ENCODE measurements around the gene CORIN.

CORIN gene

DNA sequence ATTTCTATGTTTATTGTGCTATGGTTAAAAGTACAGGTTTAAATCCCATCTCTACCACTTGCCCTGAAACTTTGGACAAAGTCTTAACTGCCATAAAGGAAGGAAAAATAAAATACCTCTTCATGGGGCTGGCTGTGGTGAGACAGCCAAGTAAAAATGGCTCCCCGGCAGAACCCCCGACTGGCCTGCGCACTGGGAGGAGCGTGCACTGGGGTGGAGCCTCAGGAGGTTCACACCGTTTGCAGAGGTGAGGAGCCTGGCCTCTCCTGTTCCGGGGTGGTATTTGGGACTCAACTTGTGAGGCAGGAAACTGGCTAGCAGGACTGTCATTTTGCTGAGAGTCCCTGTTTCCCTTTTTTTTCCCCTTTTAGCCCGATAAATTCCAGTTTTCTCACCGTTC is 47.8 kb downstream of the CORIN start:
- no peak for ATAC-seq
- TF ChIP-seq TCF4 (CRISPR knock-in tag; IDR thresholded peaks at IDR 0.05; ENCODE audit: borderline replicate concordance) (no peak), ISL1 (CRISPR knock-in tag; IDR thresholded peaks at IDR 0.05) (no peak), SNAI2 (CRISPR knock-in tag; IDR thresholded peaks at IDR 0.05) (no peak), TSHZ2 (CRISPR knock-in tag; IDR thresholded peaks at IDR 0.05) (no peak), PPARA (CRISPR knock-in tag; IDR thresholded peaks at IDR 0.05; ENCODE audit: borderline replicate concordance) (no peak), OSR1 (CRISPR knock-in tag; IDR thresholded peaks at IDR 0.05) (no peak), CSDC2 (CRISPR knock-in tag; IDR thresholded peaks at IDR 0.05) (no peak), RARB (CRISPR knock-in tag; IDR thresholded peaks at IDR 0.05) (no peak), ZFP3 (CRISPR knock-in tag; IDR thresholded peaks at IDR 0.05) (no peak), ARNTL (CRISPR knock-in tag; IDR thresholded peaks at IDR 0.05; ENCODE audit: borderline replicate concordance, low read depth) (no peak)
- TF ChIP-seq, protein P1, sequence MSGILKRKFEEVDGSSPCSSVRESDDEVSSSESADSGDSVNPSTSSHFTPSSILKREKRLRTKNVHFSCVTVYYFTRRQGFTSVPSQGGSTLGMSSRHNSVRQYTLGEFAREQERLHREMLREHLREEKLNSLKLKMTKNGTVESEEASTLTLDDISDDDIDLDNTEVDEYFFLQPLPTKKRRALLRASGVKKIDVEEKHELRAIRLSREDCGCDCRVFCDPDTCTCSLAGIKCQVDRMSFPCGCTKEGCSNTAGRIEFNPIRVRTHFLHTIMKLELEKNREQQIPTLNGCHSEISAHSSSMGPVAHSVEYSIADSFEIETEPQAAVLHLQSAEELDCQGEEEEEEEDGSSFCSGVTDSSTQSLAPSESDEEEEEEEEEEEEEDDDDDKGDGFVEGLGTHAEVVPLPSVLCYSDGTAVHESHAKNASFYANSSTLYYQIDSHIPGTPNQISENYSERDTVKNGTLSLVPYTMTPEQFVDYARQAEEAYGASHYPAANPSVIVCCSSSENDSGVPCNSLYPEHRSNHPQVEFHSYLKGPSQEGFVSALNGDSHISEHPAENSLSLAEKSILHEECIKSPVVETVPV (CRISPR knock-in tag; IDR thresholded peaks at IDR 0.05), result no peak
- TF ChIP-seq, protein P2, sequence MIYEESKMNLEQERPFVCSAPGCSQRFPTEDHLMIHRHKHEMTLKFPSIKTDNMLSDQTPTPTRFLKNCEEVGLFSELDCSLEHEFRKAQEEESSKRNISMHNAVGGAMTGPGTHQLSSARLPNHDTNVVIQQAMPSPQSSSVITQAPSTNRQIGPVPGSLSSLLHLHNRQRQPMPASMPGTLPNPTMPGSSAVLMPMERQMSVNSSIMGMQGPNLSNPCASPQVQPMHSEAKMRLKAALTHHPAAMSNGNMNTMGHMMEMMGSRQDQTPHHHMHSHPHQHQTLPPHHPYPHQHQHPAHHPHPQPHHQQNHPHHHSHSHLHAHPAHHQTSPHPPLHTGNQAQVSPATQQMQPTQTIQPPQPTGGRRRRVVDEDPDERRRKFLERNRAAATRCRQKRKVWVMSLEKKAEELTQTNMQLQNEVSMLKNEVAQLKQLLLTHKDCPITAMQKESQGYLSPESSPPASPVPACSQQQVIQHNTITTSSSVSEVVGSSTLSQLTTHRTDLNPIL (CRISPR knock-in tag; IDR thresholded peaks at IDR 0.05; ENCODE audit: low read depth), result no peak

GRCh38 chr4:47788126-47788525 is 49.7 kb downstream of the CORIN start:
- TF ChIP-seq BACH2 (CRISPR knock-in tag; IDR thresholded peaks at IDR 0.05; ENCODE audit: borderline replicate concordance), result no peak
- no peak for TF ChIP-seq ARNTL (CRISPR knock-in tag; IDR thresholded peaks at IDR 0.05; ENCODE audit: borderline replicate concordance, low read depth)
- no peak for TF ChIP-seq ZNF565 (CRISPR knock-in tag; conservative IDR thresholded peaks at IDR 0.05; ENCODE audit: low read depth)
- TF ChIP-seq POU6F1 (CRISPR knock-in tag; IDR thresholded peaks at IDR 0.05; ENCODE audit: borderline replicate concordance, low read depth), result no peak
- TF ChIP-seq ZFP3 (CRISPR knock-in tag; IDR thresholded peaks at IDR 0.05), result no peak
- TF ChIP-seq, protein P3, sequence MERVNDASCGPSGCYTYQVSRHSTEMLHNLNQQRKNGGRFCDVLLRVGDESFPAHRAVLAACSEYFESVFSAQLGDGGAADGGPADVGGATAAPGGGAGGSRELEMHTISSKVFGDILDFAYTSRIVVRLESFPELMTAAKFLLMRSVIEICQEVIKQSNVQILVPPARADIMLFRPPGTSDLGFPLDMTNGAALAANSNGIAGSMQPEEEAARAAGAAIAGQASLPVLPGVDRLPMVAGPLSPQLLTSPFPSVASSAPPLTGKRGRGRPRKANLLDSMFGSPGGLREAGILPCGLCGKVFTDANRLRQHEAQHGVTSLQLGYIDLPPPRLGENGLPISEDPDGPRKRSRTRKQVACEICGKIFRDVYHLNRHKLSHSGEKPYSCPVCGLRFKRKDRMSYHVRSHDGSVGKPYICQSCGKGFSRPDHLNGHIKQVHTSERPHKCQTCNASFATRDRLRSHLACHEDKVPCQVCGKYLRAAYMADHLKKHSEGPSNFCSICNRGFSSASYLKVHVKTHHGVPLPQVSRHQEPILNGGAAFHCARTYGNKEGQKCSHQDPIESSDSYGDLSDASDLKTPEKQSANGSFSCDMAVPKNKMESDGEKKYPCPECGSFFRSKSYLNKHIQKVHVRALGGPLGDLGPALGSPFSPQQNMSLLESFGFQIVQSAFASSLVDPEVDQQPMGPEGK (CRISPR knock-in tag; IDR thresholded peaks at IDR 0.05; ENCODE audit: borderline replicate concordance), result no peak
- TF ChIP-seq ZFP30 (CRISPR knock-in tag; IDR thresholded peaks at IDR 0.05), result no peak
- ATAC-seq, result no peak

DNA sequence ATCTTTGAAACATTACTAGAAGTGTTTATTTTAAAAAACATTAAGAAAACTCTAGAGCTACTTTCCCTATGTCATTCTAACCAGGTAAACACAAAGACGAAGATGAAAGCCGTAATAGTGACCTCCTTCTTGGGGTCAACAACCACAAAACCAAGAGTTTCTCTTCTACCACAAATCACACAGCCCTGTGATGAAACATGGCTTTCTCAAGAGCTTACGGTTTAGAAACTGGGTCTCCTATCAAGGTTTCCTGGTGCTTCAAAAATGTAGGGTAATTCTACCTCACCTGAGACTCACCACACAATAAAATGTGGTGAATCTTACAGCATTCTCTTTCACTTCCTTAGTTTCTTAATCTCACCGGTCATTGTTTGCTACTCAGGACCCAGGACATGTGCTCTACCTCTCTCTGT is 50.9 kb downstream of the CORIN start:
- no peak for ATAC-seq
- TF ChIP-seq ZNF70 (CRISPR knock-in tag; IDR thresholded peaks at IDR 0.05) (no peak), ZFP3 (CRISPR knock-in tag; IDR thresholded peaks at IDR 0.05) (no peak), ARNTL (CRISPR knock-in tag; IDR thresholded peaks at IDR 0.05; ENCODE audit: borderline replicate concordance, low read depth) (no peak), ZNF8 (CRISPR knock-in tag; IDR thresholded peaks at IDR 0.05) (no peak), SNAI2 (CRISPR knock-in tag; IDR thresholded peaks at IDR 0.05) (no peak), ISL1 (CRISPR knock-in tag; IDR thresholded peaks at IDR 0.05) (no peak), CSDC2 (CRISPR knock-in tag; IDR thresholded peaks at IDR 0.05) (no peak), TOX (CRISPR knock-in tag; IDR thresholded peaks at IDR 0.05; ENCODE audit: borderline replicate concordance) (no peak), ZNF565 (CRISPR knock-in tag; conservative IDR thresholded peaks at IDR 0.05; ENCODE audit: low read depth) (no peak), ZC3H10 (CRISPR knock-in tag; IDR thresholded peaks at IDR 0.05) (no peak), GLIS3 (CRISPR knock-in tag; IDR thresholded peaks at IDR 0.05) (no peak), TCF4 (CRISPR knock-in tag; IDR thresholded peaks at IDR 0.05; ENCODE audit: borderline replicate concordance) (no peak), TSHZ2 (CRISPR knock-in tag; IDR thresholded peaks at IDR 0.05) (no peak), BACH2 (CRISPR knock-in tag; IDR thresholded peaks at IDR 0.05; ENCODE audit: borderline replicate concordance) (no peak), ZFP30 (CRISPR knock-in tag; IDR thresholded peaks at IDR 0.05) (no peak), RARB (CRISPR knock-in tag; IDR thresholded peaks at IDR 0.05) (no peak), OSR1 (CRISPR knock-in tag; IDR thresholded peaks at IDR 0.05) (no peak)
- TF ChIP-seq, protein P3 (CRISPR knock-in tag; IDR thresholded peaks at IDR 0.05; ENCODE audit: borderline replicate concordance), result no peak

Data from SK-N-SH treated with all-trans-retinoic acid at 6 μM for 48 hours (cell line).